ENCODE data around the gene NCOA4.

DNA sequence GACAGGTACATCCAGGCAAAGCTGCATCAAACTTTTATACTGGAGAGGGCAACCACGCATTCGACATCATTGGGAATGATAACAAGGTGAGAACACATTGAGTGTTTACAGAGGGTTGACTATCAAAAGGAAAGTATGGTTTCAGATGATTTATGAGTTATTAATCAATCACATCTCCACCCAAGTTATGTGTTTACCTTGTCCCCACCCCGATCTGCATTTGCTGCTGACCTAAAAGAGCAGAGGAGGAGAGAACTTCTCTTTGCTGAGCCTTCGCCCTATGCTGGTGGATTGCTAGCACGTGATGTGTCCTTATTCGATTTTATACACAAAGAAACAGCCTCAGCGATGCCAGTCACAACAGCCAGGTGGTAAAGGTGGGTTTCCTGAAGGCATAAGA is 15.8 kb upstream of the NCOA4 start, which contains the start of gene MSMB:
- TF ChIP-seq POLR2A (IDR thresholded peaks at IDR 0.05; ENCODE audit: low read depth, low read length) (no peak), JUN (IDR thresholded peaks at IDR 0.05; ENCODE audit: borderline replicate concordance, insufficient read depth, insufficient read length, low read depth) (no peak), POLR2AphosphoS5 (IDR thresholded peaks at IDR 0.05; ENCODE audit: insufficient read depth, low read depth, low read length) (no peak), FOS (IDR thresholded peaks at IDR 0.05; ENCODE audit: borderline replicate concordance, insufficient read depth, low read length) (no peak), EZH2 (IDR thresholded peaks at IDR 0.05; ENCODE audit: borderline replicate concordance, low read depth, low read length, severe bottlenecking) (no peak), GATA2 (IDR thresholded peaks at IDR 0.05; ENCODE audit: insufficient read depth, insufficient read length, low read depth, low read length) (no peak), MYC (IDR thresholded peaks at IDR 0.05; ENCODE audit: low read depth, low read length) (no peak)
- TF ChIP-seq, protein P1, sequence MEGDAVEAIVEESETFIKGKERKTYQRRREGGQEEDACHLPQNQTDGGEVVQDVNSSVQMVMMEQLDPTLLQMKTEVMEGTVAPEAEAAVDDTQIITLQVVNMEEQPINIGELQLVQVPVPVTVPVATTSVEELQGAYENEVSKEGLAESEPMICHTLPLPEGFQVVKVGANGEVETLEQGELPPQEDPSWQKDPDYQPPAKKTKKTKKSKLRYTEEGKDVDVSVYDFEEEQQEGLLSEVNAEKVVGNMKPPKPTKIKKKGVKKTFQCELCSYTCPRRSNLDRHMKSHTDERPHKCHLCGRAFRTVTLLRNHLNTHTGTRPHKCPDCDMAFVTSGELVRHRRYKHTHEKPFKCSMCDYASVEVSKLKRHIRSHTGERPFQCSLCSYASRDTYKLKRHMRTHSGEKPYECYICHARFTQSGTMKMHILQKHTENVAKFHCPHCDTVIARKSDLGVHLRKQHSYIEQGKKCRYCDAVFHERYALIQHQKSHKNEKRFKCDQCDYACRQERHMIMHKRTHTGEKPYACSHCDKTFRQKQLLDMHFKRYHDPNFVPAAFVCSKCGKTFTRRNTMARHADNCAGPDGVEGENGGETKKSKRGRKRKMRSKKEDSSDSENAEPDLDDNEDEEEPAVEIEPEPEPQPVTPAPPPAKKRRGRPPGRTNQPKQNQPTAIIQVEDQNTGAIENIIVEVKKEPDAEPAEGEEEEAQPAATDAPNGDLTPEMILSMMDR (IDR thresholded peaks at IDR 0.05; ENCODE audit: extremely low read depth in 1 of 2, insufficient read depth in 1 of 2, low read depth in 1 of 2, low read length in 2 of 2): no peak
- TF ChIP-seq, protein P2, sequence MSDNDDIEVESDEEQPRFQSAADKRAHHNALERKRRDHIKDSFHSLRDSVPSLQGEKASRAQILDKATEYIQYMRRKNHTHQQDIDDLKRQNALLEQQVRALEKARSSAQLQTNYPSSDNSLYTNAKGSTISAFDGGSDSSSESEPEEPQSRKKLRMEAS (IDR thresholded peaks at IDR 0.05; ENCODE audit: insufficient read depth, insufficient read length): no peak

Measured in endothelial cell of umbilical vein (primary cell).